H1 (cell line): ENCODE results near the gene AMER2. TPM values are rescaled to one million over a fixed set of nuclear protein-coding genes. Genes with fewer than 3 reads are reported as not detected.

Source experiments
- ASH2L ChIP-seq: fragments of 200-600, 300-600 bp; sonication (generic); IDR thresholded peaks from one replicate; pipeline ENCODE4 v1.7.1; 2017; ENCODE audit warnings: low read length
- SAP30 ChIP-seq: fragments of 300-600 bp; sonication (generic); IDR thresholded peaks from 2 replicates; pipeline ENCODE4 v1.7.1; 2012; ENCODE audit warnings: low read length, moderate library complexity, mild to moderate bottlenecking, inconsistent platforms; ENCODE audit not compliant: insufficient read depth, insufficient replicate concordance
- polyA plus RNA-seq, 7 experiments: library from polyadenylated mRNA; depleted of rRNA in 3 of 7; stranded (reverse) in 5 of 7; unstranded in 2 of 7; fragments of >200 nt in 5 of 7; fragments of 200-250 nt in 2 of 7; gene quantifications; 1 replicate in 5 of 7; 2 replicates in 1 of 7; 4 replicates in 1 of 7; pipeline versions ENCODE4 v1.2.1 to v1.2.3, GENCODE V29; 2011 to 2013; ENCODE audit warnings: missing spikeins in 2 of 7, mixed read lengths in 2 of 7
- total RNA-seq: library from RNA; stranded (reverse); fragmentation: NEBNext Ultra II Directional; extraction: Animal tissue kit (Norgen Biotek cat#: 25700); gene quantifications from 2 replicates; pipeline ENCODE4 v1.2.1, GENCODE V29; 2021

AMER2 gene
- total and polyA plus RNA-seq, 2 of the 8 experiments (the other 6 are each of a cell fraction or from before 2014, with no cell fraction given), result 0.14 to 0.50 TPM

GRCh38 chr13:25200783-25201182, 28.7 kb upstream of the AMER2 start (continued):
- no peak for TF ChIP-seq SAP30
- TF ChIP-seq ASH2L, result no peak
